Glomerular visceral epithelial cell (primary cell): ENCODE data around the gene ALKAL2.

Source experiments
- DNase-seq: peaks from one replicate; pipeline ENCODE4 v3.0.0-alpha.2; 2016; ENCODE audit errors: extremely low spot score

Gene ALKAL2

DNA sequence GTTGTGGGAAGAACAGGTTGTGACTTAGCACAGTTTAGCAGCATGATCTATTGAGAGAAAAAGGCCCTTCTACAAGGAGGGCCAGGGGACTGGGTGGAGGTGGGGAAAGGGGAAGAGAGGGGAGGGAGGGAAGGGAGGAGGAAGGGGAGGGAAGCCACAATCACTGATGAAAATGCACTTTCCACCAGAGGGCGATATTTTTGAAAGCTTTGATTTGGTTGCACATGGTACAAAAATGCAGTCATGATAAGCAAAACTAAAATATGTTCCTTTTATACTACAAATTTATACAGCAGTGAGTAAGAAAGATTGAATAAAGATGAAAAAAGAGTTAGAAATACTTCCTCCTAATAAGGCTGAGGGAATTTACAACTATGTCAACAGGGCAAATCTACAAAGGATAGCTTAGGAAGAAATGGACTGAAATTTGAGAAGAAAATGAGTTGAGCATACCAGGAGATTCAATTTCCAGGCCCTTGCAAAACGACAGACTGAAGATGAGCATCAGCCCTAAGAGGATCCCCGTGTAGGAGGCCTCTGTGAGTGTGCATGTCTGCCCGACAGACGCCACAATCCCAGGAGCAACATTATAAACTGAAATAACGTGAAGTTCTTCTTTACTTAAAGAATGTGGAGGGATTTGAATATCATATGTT lies 41.3 kb downstream of the ALKAL2 start:
- peak; percentile 42 for DNase-seq

DNA sequence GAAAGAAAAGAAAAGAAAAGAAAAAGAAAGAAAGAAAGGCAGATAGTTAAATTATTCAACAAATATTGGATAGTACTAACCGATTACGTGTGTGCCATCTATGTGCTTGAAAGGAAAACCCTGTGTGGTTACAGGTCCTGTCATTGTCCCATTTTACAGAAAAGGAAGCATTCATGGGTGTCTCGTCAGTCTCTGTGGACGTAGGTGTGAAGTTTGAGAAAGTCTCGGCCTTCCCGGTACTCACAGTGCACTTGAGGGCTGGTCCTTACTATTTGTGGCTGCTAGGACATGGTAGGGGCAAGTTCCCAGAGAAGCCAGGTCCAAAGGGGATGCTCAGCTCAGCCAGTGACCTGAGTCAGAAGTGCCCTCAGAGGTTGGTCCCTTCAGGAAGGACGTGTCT lies 43.3 kb downstream of the ALKAL2 start:
- no peak for DNase-seq

- no peak for DNase-seq
Measured at GRCh38 chr2:238869-239268, 49.0 kb downstream of the ALKAL2 start.

DNA sequence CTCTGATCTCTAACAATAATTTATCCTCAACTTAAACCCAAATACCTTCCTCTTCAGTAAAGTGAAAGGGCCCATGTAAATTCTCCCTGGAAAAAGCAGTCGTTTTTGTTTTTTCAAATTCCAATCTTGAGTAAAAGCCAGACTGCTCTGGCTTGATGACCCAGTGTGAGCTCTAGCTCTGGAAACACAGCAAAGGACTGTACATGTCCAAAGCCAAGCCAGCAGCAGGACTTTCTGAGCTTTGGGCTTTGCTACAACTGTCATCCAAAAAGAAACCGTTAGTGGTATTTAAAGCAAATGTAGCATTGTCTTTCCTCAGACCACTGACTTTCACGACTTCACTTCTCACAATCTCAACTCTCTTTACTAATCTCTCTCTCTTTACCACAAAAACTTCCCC lies 49.5 kb downstream of the ALKAL2 start:
- no peak for DNase-seq

- no peak for DNase-seq
Measured at GRCh38 chr2:237878-238277, 50.0 kb downstream of the ALKAL2 start.

GRCh38 chr2:236993-237539 lies 50.8 kb downstream of the ALKAL2 start:
- no peak for DNase-seq

DNA sequence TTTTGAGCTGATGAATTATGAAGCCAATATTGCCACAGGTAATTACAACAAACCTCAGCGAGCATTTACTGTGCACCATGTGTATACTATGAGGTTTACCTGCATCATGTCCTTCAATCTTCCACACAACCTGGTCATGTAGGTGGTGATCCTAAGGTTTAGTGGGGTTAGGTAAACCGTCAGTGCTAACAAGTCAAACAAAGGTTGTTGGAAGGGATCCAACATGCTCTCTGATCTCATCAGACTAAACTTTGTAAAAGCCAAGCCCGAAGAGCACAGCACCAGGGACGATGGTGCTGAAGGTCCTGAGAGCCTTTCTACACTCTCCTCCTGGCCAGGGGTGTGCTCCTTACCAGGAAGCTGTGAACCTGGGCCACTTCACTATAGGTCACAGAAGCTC lies 53.5 kb downstream of the ALKAL2 start:
- no peak for DNase-seq

GRCh38 chr2:233030-233429 lies 54.9 kb downstream of the ALKAL2 start:
- no peak for DNase-seq

DNA sequence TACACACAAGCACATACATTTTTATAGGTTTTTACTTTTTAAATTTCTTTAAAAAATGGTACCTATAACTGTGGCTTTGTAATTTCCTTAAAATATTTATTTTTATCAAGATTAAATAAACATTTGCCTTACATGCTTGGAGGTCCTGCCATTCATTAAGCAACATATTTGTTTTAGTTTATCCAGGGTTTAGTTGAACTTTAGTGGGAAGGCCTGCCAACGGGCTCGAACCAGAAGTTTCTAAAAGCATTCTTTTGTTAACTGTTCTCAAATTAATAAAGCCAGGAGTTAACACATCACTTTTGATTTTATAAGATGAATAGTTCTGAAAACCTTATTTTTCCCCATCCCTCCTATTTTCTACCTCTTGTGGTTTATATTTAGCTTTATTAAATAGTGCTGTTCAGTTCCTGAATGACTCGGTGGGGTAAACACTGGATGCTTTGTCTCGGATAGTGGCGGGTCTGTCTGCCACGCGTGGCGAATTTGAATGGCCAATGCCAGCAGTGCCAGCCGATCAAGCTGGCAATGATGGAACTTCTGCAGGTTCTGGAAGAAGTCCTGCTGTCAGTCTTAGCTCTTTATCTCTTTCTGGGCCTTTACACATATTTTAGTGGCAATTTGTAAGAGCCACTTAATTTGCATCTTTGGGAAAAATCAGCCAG lies 56.2 kb downstream of the ALKAL2 start:
- DNase-seq = no peak
